Naive thymus-derived CD4-positive, alpha-beta T cell (primary cell): ENCODE measurements around the gene ACP1. TPM values are rescaled to one million over a fixed set of nuclear protein-coding genes. Genes with fewer than 3 reads are reported as not detected.

Source experiments
- ATAC-seq: fragments of 150-1000 bp; cut with Tn5 transposase; 2 replicates; pipeline ENCODE4 v1.10.0; 2021; ENCODE audit warnings: mild to moderate bottlenecking, moderate library complexity
- CTCF ChIA-PET: fragments of 350-600 bp; sonication (Branson Sonifier 250); formaldehyde crosslinking; loops from one replicate; lab custom pipeline; 2021; ENCODE audit warnings: antibody characterized with exemption; lab: Charles Lee
- POLR2A ChIA-PET: fragments of 350-600 bp; sonication (Branson Sonifier 250); formaldehyde crosslinking; loops from one replicate; lab custom pipeline; 2021; ENCODE audit warnings: antibody characterized with exemption, inconsistent platforms; lab: Charles Lee
- DNase-seq, 9 donors: peaks; one replicate each; pipeline versions ENCODE4 v3.0.0 to v3.0.0-alpha.2; 2020 to 2022; ENCODE audit warnings: mixed read lengths in 1 of 9
- H3K27ac ChIP-seq: one replicate; pipeline ENCODE4 v1.7.0; 2013; ENCODE audit warnings: mild to moderate bottlenecking, low read depth, low read length, moderate library complexity
- H3K27me3 ChIP-seq, 2 donors: one replicate each; pipeline ENCODE4 v1.7.0; 2013; ENCODE audit warnings: low read length in 2 of 2, mild to moderate bottlenecking in 2 of 2, moderate library complexity in 2 of 2; ENCODE audit not compliant: control insufficient read depth in 2 of 2, insufficient read depth in 2 of 2
- H3K36me3 ChIP-seq, 3 experiments: 1 replicate in 2 of 3; 2 replicates in 1 of 3; pipeline ENCODE4 v1.7.0; 2013; ENCODE audit warnings: low read length in 3 of 3, mild to moderate bottlenecking in 3 of 3, moderate library complexity in 1 of 3; ENCODE audit not compliant: insufficient read depth in 3 of 3, control insufficient read depth in 2 of 3
- H3K4me1 ChIP-seq, 2 donors: one replicate each; pipeline ENCODE4 v1.7.0; 2013; ENCODE audit warnings: low read length in 2 of 2, mild to moderate bottlenecking in 2 of 2, moderate library complexity in 1 of 2; ENCODE audit not compliant: control insufficient read depth in 2 of 2, insufficient read depth in 2 of 2
- H3K4me3 ChIP-seq: 2 replicates; pipeline ENCODE4 v1.7.0; 2013; ENCODE audit warnings: mild to moderate bottlenecking, low read length
- H3K9me3 ChIP-seq, 3 experiments: 1 replicate in 2 of 3; 2 replicates in 1 of 3; pipeline ENCODE4 v1.7.0; 2013; ENCODE audit warnings: low read length in 3 of 3; ENCODE audit not compliant: control insufficient read depth in 2 of 3
- H3K27ac Mint-ChIP-seq, 9 donors: one replicate each; pipeline ENCODE4 v1.8.0; 2020 to 2022; ENCODE audit warnings: mixed read lengths in 9 of 9, mild to moderate bottlenecking in 8 of 9, moderate library complexity in 5 of 9, inconsistent platforms in 2 of 9
- H3K27me3 Mint-ChIP-seq, 5 donors: one replicate each; pipeline ENCODE4 v1.8.0; 2021 to 2022; ENCODE audit warnings: mixed read lengths in 5 of 5, mild to moderate bottlenecking in 1 of 5
- H3K36me3 Mint-ChIP-seq, 5 donors: one replicate each; pipeline ENCODE4 v1.8.0; 2020 to 2022; ENCODE audit warnings: mixed read lengths in 5 of 5, mild to moderate bottlenecking in 3 of 5, inconsistent platforms in 1 of 5
- H3K4me1 Mint-ChIP-seq, 7 donors: one replicate each; pipeline ENCODE4 v1.8.0; 2020 to 2022; ENCODE audit warnings: mixed read lengths in 7 of 7, mild to moderate bottlenecking in 3 of 7, inconsistent platforms in 1 of 7
- H3K4me3 Mint-ChIP-seq, 10 donors: one replicate each; pipeline ENCODE4 v1.8.0; 2020 to 2022; ENCODE audit warnings: mild to moderate bottlenecking in 10 of 10, mixed read lengths in 10 of 10, moderate library complexity in 6 of 10, inconsistent platforms in 2 of 10
- H3K9me3 Mint-ChIP-seq, 11 donors: one replicate each; pipeline ENCODE4 v1.8.0; 2020 to 2022; ENCODE audit warnings: mixed read lengths in 11 of 11, mild to moderate bottlenecking in 4 of 11, inconsistent platforms in 1 of 11, moderate library complexity in 1 of 11
- intact Hi-C, 2 donors: fragments of 100-400 bp; cut with micrococcal nuclease; formaldehyde crosslinking; loops; one replicate each; pipeline ENCODE4 v1.15.1; 2023
- polyA plus RNA-seq, 2 donors: library from polyadenylated mRNA; unstranded; fragments of 300-500 nt; fragmentation: Illumina TruSeq; gene quantifications; one replicate each; pipeline ENCODE4 v1.2.3, GENCODE V29; 2021
- total RNA-seq, 6 experiments: library from RNA in 5 of 6; stranded (reverse) in 5 of 6; gene quantifications; 1 replicate in 5 of 6; 2 replicates in 1 of 6; pipeline ENCODE4 v1.2.3 and lab custom pipeline; 2021 to 2026

The ACP1 gene
- total and polyA plus RNA-seq, 7 experiments from 2014 or later: 61.1 to 199 (median 91.3) TPM

- Mint-ChIP-seq H3K36me3 (no peaks in the 10 kb centered on the region), H3K27ac (peak overlapping the region in 1 of 9 donors; percentile 62), H3K9me3 (no peaks in the 10 kb centered on the region), H3K27me3 (peaks cover 23 to 53% (median 34%) of the 10 kb centered on the region in 5 donors), H3K4me3 (peak overlapping the region in 7 of 10 donors; percentile 44 to 90 (median 66)), H3K4me1 (peaks cover 0 to 16% (median 8%) of the 10 kb centered on the region in 7 donors)
- no peak overlapping the region for H3K27ac ChIP-seq
- H3K4me1 ChIP-seq: peaks cover 10 to 12% of the 10 kb centered on the region in 2 donors
- intact Hi-C loops: no loop called here
- H3K9me3 ChIP-seq: no peaks in the 10 kb centered on the region
- ChIA-PET CTCF (interaction anchor here (1.0 to 2.2 kb wide), 2 partner anchors 13 to 269 kb away, joined by 4 to 5 read pairs; no protein-coding TSS in a partner anchor), POLR2A (interaction anchor here (0.5 to 1.0 kb wide), 2 partner anchors 9 to 29 kb away, joined by 3 read pairs; no protein-coding TSS in a partner anchor)
- ATAC-seq: no peak
- peaks cover 2 to 8% of the 10 kb centered on the region in 2 donors for H3K27me3 ChIP-seq
- no peak for DNase-seq
- no peaks in the 10 kb centered on the region for H3K36me3 ChIP-seq
- peak overlapping the region; percentile 55 for H3K4me3 ChIP-seq
Observed at GRCh38 chr2:288758-289361, 24.1 kb downstream of the ACP1 start.

GRCh38 chr2:289362-290089, 24.8 kb downstream of the ACP1 start:
- peak overlapping the region; percentile 55 for H3K4me3 ChIP-seq
- peaks cover 10 to 12% of the 10 kb centered on the region in 2 donors for H3K4me1 ChIP-seq
- H3K27me3 ChIP-seq: peaks cover 2 to 8% of the 10 kb centered on the region in 2 donors
- no peaks in the 10 kb centered on the region for H3K36me3 ChIP-seq
- ChIA-PET POLR2A (interaction anchor here (0.5 to 1.1 kb wide), 3 partner anchors 9 to 29 kb away, joined by 3 read pairs; no protein-coding TSS in a partner anchor), CTCF (interaction anchor here (0.6 to 2.2 kb wide), 10 partner anchors 9 to 274 kb away, joined by 3 to 7 read pairs (median 4); no protein-coding TSS in a partner anchor)
- Mint-ChIP-seq H3K9me3 (no peaks in the 10 kb centered on the region), H3K4me3 (peak overlapping the region; percentile 76 to 90 (median 84)), H3K27ac (no peak overlapping the region), H3K4me1 (peaks cover 0 to 16% (median 8%) of the 10 kb centered on the region in 7 donors), H3K36me3 (no peaks in the 10 kb centered on the region), H3K27me3 (peaks cover 23 to 53% (median 35%) of the 10 kb centered on the region in 5 donors)
- DNase-seq: peak in 5 of 9 donors; percentile 9 to 28 (median 21)
- H3K27ac ChIP-seq: no peak overlapping the region
- intact Hi-C loops: loop anchor here (1.0 to 5.0 kb wide), 3 partner anchors 43 to 348 kb away; no protein-coding TSS in a partner anchor
- H3K9me3 ChIP-seq: no peaks in the 10 kb centered on the region
- ATAC-seq: peak; percentile 31

GRCh38 chr2:290090-290722, 25.5 kb downstream of the ACP1 start:
- POLR2A ChIA-PET: interaction anchor here (1.0 to 1.1 kb wide), 2 partner anchors 10 to 13 kb away, joined by 3 read pairs; no protein-coding TSS in a partner anchor
- H3K27ac Mint-ChIP-seq: no peak overlapping the region
- peak; percentile 60 for ATAC-seq

GRCh38 chr2:295090-295489, 30.3 kb downstream of the ACP1 start:
- ChIA-PET POLR2A (no interaction called here), CTCF (no interaction called here)
- Mint-ChIP-seq H3K27ac (no peak overlapping the region), H3K36me3 (no peaks in the 10 kb centered on the region), H3K27me3 (peaks cover 25 to 43% (median 40%) of the 10 kb centered on the region in 5 donors), H3K4me3 (no peak overlapping the region), H3K4me1 (peaks cover 0 to 2% (median 1%) of the 10 kb centered on the region in 7 donors), H3K9me3 (peaks cover 0 to 5% (median 3%) of the 10 kb centered on the region in 11 donors)
- H3K27me3 ChIP-seq: peaks cover 0 to 1% of the 10 kb centered on the region in 2 donors
- H3K27ac ChIP-seq: no peak overlapping the region
- ATAC-seq: no peak
- intact Hi-C loops: no loop called here
- no peaks in the 10 kb centered on the region for H3K9me3 ChIP-seq
- H3K4me3 ChIP-seq: no peak overlapping the region
- DNase-seq: no peak
- no peaks in the 10 kb centered on the region for H3K36me3 ChIP-seq
- H3K4me1 ChIP-seq: no peaks in the 10 kb centered on the region

More at GRCh38 chr2:290090-290722, 25.5 kb downstream of the ACP1 start:
- CTCF ChIA-PET: interaction anchor here (0.6 to 2.2 kb wide), 13 partner anchors 10 to 275 kb away, joined by 3 to 7 read pairs (median 4); no protein-coding TSS in a partner anchor
- H3K27me3 Mint-ChIP-seq: peaks cover 24 to 53% (median 41%) of the 10 kb centered on the region in 5 donors
- H3K36me3 ChIP-seq: no peaks in the 10 kb centered on the region
- intact Hi-C loops: loop anchor here (1.0 to 5.0 kb wide), 3 partner anchors 44 to 347 kb away; no protein-coding TSS in a partner anchor
- H3K9me3 ChIP-seq: no peaks in the 10 kb centered on the region
- no peaks in the 10 kb centered on the region for H3K9me3 Mint-ChIP-seq
- peaks cover 0 to 16% (median 8%) of the 10 kb centered on the region in 7 donors for H3K4me1 Mint-ChIP-seq
- peak overlapping the region; percentile 76 to 90 (median 84) for H3K4me3 Mint-ChIP-seq
- no peaks in the 10 kb centered on the region for H3K36me3 Mint-ChIP-seq
- peaks cover 10 to 12% of the 10 kb centered on the region in 2 donors for H3K4me1 ChIP-seq
- peaks cover 2 to 8% of the 10 kb centered on the region in 2 donors for H3K27me3 ChIP-seq
- DNase-seq: peak; percentile 20 to 57 (median 45)
- H3K4me3 ChIP-seq: peak overlapping the region; percentile 55
- H3K27ac ChIP-seq: no peak overlapping the region

GRCh38 chr2:296354-296753, 31.6 kb downstream of the ACP1 start:
- H3K4me3 Mint-ChIP-seq: no peak overlapping the region
- no peaks in the 10 kb centered on the region for H3K9me3 ChIP-seq
- POLR2A ChIA-PET: no interaction called here
- no peak overlapping the region for H3K27ac Mint-ChIP-seq
- no peak overlapping the region for H3K4me3 ChIP-seq
- intact Hi-C loops: no loop called here
- H3K4me1 ChIP-seq: no peaks in the 10 kb centered on the region
- ATAC-seq: no peak
- H3K4me1 Mint-ChIP-seq: no peaks in the 10 kb centered on the region
- peaks cover 0 to 5% (median 0%) of the 10 kb centered on the region in 5 donors for H3K36me3 Mint-ChIP-seq
- H3K36me3 ChIP-seq: no peaks in the 10 kb centered on the region
- CTCF ChIA-PET: no interaction called here
- no peaks in the 10 kb centered on the region for H3K27me3 ChIP-seq
- H3K27ac ChIP-seq: no peak overlapping the region
- H3K27me3 Mint-ChIP-seq: peaks cover 17 to 39% (median 32%) of the 10 kb centered on the region in 5 donors
- H3K9me3 Mint-ChIP-seq: peaks cover 0 to 10% (median 5%) of the 10 kb centered on the region in 11 donors
- no peak for DNase-seq

GRCh38 chr2:305366-305765, 40.6 kb downstream of the ACP1 start:
- no peaks in the 10 kb centered on the region for H3K9me3 ChIP-seq
- ChIA-PET CTCF (no interaction called here), POLR2A (no interaction called here)
- peak overlapping the region in 1 of 9 donors; percentile 16 for H3K27ac Mint-ChIP-seq
- no peak overlapping the region for H3K4me3 Mint-ChIP-seq
- H3K4me1 Mint-ChIP-seq: no peaks in the 10 kb centered on the region
- H3K27me3 ChIP-seq: no peaks in the 10 kb centered on the region
- peaks cover 0 to 19% (median 5%) of the 10 kb centered on the region in 11 donors for H3K9me3 Mint-ChIP-seq
- H3K4me3 ChIP-seq: no peak overlapping the region
- H3K36me3 ChIP-seq: no peaks in the 10 kb centered on the region
- H3K27me3 Mint-ChIP-seq: peaks cover 0 to 18% (median 7%) of the 10 kb centered on the region in 5 donors
- ATAC-seq (no peak), DNase-seq (no peak)
- peaks cover 0 to 12% (median 0%) of the 10 kb centered on the region in 5 donors for H3K36me3 Mint-ChIP-seq
- intact Hi-C loops: no loop called here
- H3K27ac ChIP-seq: no peak overlapping the region
- no peaks in the 10 kb centered on the region for H3K4me1 ChIP-seq
